CD4-positive, alpha-beta T cell treated with Interleukin-2 at 100 ng/mL for 4 hours (primary cell): ENCODE data around the gene LHPP.

ENCODE experiments used
- DNase-seq: peaks from one replicate; pipeline ENCODE4 v3.0.0-alpha.2; 2020; ENCODE audit warnings: low spot score

LHPP gene

DNA sequence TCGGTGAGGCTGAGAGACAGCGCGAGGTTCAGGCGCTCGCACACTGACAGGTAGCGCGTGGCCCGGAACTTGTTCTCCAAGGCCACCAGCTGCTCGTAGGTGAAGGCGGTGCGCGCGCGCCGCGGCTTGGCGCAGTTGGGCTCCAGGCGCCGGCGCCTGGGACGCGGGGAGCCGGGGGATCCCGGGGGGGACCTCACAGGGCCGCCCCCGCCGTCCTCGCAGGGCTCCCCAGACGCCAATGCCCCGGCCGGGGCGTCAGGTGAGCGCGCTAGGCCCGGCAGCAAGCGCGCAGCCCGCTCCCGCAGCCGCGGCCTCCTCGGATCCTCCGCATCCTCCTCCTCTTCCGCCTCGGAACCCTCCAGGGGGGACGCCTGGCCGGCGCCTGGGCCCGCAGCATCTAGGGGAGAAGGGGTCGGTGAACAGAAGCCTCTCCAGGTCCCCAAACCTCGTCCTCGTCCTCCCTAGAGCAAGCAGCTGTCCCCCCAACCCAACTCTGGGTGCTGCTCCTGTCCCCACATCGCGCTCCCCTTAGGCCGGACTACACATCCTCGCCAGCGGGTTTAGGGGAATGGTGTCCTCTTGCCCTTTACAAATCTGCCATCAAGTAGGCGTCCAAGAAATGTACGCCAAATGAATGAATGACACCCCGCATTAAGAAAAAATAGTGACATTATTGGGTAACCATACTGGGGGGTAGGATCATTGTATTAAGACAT is 13.7 kb upstream of the LHPP start:
- DNase-seq: no peak

DNA sequence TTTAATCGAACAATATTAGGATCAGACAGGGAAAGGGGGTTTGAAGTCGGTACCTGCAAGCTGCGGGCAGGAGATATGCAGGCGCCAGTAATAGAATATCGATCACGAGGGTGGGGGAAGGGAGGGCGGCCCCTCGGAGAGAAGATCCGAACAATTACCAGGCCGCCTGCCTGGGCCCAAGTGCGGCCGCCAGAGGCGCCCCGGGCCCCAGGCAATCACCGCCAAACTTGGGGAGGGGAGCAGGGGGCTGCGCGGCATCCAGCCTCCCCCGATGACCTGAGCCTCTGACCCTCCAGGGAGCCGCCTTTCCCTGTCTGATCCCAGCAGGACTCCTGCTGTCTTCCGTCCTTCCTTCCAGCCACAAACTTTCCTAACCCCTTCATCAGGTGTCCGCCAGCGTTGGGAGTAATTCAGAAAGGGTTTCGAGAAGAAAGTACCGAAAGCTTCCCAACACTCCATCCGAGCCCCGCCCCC is 12.9 kb upstream of the LHPP start:
- no peak for DNase-seq

DNA sequence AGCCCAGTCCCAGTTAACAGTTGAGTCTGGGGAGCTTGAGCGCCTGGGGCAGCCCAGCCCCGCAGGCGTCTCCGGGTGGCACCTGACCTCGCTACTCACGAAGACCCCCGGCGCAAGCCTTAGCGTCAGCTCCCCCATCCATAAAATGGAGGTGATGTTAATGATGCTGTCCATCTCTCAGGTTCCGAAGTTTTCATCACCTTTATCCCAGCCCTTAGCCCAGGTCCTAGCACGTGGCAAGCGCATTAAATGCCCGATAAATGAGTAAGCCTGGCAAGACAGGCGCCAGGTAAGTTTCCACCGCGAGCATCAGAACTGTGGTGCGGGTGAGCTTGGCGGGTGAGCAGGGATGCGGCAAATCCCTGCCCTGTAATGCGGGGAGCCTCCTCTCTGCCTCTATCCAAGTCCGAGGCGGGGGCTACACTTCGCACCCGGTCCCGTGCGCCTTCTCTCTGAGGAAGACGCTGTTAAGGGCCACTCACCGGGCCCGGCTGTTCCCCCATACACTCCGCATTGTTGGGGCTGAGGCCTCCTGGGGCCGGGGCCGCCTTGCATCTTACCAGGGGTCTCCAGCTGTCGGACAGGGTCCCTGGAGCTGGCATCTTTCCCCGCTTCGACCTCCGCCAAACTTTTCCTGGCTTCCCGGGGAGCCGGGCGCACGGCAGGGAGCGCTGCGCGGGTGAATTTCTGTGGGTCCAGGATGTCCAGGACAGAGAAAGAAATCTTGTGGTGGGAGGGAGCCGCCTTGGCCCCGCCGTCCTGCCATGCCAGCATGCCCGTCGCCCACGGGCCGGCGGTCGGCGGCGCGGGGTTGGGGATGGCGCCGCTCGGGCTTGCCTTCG is 12.2 kb upstream of the LHPP start:
- DNase-seq: no peak

DNA sequence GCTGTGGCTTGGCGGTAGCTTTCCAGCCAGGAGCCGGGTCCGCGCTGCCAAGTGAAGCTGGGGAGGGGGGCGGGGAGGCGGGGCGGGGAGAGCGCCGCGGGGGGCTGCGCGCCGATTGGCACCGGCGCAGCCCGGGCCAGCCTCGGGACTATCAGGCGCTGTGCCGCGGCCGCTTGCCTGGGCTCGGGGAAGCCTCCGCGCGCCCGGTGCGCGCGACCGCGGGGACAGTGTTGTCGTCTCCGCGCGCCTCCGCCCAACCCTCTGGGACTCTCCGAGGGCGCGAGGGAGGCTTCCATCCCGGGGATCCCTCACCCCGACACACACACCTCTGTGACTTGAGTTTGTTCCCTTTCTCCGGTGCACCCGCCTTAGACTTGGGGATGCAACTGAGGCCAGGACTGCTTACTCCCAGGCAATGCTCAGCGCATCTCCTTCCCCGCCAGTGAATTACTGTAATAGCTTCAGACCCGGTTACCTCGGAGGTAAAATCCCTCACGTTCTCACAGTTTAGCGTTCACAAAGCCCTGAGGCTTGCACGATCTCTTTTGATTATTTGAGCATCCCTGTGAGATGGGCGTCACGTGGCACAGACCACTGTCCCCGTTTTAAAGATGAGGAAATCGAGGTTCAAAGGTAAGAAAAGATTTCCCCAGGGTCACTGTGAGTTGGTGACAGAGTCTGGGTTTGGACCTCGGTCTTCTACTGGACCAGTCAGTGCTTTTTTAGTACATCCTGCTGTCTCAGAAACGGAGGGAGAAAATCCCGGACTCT is 11.4 kb upstream of the LHPP start, which contains the start of gene NKX1-2:
Gene NKX1-2, minus strand, starts transcription at position 24 of the 771 bp plus-strand sequence. CDS start 92 bp downstream, outside the sequence.
- DNase-seq: no peak

DNA sequence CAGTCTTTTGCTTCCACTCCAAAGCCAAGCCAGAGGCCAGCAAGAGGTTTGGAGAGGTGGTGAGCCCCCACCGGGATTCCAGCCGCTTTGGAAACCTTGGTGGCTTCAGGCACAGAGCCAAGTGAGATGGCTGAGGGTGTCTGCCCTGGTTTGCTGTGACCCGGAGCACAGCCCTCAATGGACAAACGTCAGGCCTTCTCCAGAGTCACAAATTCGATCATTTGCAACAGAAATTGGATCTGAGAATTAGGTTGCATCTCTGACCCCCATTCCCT is 10.9 kb upstream of the LHPP start:
- no peak for DNase-seq

DNA sequence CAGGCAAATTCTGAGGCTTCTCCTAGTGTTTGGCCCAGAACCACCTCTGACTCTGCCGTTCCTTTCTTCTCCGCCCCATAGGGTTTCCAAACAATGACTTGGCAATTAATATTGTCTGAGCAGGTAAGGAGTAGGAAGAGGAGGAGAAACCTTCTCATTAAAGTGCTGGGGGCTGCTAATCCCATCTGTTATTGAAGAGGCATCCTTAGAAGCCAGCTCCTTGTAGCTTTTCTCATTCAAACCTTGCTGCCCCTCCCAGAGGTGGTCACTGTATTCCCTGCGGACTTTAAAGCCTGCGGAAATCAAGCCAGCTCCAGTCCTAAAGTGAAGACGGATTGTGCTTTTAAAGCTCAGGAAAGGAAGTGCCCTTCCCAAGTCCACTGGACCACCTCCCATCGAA is 10.3 kb upstream of the LHPP start:
- no peak for DNase-seq

DNA sequence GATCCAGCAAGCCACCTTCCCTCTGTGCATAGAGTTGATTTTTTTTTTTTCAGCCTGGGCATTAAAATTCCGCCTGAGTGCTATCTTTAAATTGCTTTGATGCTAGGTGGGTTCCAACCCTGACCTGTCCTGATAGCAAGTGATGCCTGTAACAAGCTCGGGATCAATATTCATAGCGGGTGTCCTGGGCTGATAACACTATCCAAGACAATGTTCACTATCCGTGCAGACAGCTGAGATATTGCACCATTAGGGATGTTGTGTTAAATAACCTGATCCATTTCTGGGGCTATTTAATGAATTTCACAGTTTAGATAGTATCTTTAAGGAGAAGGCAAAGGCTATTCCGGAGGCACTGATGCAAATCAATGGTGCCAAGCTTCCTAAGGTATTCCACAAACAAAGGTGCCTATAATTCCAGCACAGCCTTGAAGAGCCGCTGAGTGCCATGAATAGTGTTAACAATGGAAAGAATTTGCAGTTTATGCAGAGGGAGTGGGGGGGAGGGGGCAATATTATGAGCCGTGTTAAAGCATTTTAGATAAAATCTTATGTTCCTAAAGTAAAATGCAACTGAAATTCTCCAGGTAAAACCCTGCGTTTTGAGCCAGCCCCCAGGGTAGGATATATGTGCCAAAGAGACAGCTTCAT is 7.5 kb upstream of the LHPP start:
- no peak for DNase-seq

DNA sequence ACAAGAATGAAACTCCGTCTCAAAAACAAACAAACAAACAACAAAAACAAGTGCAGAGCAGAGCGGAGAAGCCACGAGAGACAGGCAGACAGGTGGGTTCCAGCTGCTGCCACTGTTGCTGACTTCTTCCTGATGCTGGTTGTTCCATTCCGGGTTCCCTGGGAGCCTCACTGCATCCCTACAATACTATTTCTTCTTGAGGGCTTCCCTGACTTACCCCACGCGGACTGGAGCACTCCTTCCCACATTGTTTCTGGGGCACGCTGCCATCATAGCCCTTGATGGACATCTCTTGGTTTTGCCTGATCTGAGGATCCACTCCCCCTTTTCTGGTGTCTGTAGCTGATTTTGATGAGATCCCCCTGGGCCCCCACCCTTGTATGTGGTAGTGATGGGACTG is 6.2 kb upstream of the LHPP start:
- no peak for DNase-seq

DNA sequence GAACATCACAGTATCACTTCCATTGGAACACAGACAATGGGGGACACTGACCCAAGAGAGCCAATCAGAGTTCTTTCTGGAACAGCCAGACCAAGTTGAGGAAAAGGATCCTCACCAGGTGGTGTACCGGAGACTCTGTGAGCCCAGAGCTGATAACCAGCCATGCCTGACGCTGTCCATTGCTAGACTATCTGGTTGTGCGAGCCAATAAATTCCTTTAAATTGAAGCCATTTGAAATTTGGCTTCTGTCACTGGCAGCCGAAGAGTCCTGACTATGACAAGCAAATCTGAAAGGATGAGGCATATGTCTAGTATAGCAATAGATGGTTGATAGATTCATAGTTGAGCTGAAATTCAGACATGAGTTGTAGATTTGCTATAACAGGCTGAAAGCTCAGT is 3.1 kb upstream of the LHPP start:
- DNase-seq: no peak

DNA sequence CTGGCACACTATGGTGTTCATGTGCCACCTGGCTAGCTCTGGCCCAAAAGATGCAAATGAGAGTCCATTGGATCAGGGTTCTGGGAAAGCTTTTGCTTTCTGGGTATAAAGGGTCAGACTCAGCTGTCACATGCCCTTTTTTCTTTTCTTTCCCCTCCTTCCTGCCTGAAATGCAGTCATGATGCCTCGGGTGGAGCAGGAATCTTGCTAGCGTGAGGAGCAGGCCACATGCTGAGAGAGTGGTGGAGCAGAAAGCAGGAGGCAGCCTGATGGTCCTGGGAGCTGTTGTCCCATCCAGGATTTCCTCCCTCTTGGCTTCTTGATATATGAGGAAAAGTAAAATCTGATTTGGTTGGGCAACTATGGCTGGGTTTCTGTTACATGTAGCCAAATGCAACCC is 2.7 kb upstream of the LHPP start:
- DNase-seq: no peak

DNA sequence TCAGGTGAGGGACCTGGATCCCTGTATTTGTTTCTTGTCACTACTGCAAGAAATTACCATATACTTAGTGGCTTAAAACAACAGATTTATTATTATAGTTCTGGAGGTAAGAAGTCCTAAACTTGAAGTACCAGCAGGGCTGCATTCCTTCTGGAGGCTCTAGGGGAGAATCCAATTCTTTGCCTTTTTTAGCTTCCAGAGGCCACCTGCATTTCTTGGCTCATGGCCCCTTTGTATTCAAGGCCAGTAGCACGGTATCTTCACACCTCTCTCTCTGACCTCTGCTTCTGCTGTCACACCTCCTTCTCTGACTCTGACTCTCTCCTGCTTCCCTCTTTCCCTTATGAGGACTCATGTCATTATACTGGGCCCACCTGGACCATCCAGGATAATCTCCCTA is 2.2 kb upstream of the LHPP start:
- DNase-seq: no peak

DNA sequence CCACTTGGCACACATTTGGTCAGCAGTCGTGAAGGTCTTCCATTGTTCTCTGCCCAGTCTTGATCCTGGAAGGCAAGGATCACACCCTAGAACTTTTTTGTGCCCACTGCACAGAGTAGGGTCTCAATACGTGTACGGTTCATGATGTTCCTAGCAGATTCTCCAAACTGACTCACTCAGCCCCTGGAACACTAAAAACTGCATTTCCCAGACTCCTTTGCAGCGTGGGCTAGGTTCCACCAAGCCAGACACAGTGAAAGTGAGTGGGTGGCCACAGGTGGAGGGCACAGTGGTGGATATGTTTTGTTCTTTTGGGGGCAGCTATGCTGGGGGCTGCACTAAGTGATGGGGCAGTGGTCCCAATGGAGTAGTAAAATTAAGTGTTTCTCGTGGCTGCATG is 1.5 kb upstream of the LHPP start:
- no peak for DNase-seq

DNA sequence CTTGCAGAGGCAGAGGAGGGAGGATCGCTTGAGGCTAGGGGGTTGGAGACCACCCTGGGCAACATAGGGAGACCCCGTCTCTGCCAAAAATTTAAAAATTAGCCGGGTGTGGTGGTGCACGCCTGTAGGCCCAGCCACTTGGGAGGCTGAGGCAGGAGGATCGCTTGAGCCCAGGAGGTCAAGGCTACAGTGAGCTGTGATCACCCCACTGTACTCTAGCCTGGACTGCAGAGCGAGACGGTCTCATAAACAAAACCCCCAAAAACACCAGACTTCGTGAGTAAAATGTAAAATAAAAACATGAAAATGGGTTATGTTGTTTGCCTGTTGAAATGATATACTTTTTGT is 699 bp downstream of the LHPP start:
- no peak for DNase-seq

DNA sequence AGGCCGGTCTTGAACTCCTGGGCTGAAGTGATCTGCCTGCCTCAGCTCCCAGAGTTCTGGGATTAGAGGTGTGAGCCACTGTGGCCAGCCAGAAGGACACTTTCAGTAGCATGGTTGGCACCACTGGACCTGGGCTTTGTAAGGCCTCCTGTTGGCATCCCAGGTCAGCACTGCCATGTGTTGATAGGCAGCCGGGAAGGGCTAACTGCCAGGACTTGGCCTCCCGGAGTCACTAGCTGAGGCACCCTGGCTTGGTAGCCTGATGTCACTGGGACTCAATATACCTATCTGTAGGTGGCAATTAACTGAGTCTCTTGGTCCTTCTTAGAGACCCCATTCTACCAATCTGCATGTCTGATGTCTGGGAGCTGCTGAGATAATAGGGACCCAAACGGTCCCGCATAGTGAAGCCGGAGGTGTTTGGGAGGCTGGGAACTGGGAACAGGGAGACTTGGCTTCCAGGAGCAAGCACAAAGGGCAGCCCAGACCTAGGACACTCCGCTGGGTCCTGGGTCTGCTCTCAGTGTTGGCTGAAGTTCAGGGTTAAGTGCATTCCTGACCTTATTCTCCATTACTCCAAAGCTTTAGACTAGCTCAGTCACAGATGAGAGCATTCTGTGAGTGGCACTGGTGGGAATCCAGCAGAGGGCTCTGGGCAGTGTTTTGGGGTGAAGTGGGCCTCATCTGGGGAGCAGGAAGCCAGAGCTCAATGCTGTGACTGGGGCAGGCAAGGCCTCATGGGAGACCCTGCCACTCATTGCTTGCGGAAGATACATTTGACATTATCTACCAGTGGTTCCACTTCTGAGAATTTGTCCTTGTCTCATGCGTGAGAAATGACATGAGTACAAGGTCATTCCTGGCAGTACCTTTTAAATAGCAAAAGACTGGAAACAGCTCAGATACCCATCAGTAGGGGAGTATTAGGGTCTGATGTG is 2.7 kb downstream of the LHPP start:
- no peak for DNase-seq

DNA sequence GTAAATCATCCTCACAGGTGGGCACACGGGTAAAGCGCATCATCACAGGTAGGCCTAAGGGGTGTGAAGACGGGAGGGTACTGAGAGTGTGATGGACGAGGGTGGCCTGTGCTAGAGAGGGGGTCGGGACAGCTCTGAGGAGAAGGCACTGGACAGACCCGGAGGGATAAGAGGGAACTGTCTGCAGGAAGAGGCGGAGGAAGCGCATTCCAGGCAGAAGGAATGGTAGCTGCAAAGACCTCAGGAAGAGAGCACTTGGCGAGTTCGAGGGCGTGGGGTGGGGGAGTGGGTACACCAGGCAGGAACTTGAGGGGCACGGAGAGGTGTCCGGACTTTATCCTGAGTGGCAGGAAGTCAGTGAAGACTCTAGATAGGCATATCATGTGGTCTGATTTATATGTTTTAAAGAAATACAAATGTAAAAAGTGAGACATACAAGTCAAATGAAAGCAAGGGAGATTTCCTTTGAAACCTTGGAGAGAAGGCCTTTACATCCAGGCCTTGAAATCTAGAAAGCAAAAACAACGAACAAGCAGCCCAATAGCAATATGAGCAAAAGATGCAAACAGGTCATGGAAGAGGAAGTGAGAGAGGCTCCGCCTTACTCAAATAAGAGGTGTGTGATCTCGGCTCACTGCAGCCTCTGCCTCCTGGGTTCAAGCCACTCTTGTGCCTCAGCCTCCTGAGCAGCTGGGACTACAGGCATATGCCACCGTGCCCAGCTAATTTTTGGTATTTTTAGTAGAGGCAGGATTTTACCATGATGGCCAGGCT is 3.6 kb downstream of the LHPP start:
- DNase-seq: peak; percentile 5

DNA sequence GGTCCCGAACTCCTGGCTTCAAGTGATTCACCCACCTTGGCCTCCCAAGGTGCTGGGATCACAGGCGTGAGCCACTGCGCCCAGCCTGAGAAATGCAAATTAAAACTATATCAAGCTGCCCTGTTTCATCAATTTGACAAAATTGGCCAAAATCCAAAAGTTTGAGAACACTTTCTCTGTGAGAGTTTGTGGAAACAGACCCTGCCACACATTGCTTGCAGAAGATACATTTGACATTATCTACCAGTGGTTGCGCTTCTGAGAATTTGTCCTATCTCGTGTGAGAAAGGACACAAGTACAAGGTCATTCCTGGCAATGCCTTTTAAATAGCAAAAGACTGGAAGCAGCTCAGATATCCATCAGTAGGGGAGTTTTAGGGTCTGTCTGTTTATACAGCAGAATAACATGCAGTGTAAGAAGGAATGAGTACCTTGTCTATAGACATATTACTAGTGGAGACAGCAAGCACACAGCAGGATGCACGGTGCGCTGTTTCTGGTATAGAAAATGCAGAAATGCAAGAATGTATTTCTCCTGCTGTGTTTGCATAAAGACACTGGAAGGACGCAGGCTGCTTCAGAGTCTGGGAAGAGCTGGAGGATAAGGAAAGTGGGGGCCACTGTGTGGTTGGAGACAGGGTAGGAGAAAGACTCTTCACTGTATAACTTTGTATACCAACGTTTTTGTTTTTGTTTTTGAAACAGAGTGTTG is 4.3 kb downstream of the LHPP start:
- no peak for DNase-seq

DNA sequence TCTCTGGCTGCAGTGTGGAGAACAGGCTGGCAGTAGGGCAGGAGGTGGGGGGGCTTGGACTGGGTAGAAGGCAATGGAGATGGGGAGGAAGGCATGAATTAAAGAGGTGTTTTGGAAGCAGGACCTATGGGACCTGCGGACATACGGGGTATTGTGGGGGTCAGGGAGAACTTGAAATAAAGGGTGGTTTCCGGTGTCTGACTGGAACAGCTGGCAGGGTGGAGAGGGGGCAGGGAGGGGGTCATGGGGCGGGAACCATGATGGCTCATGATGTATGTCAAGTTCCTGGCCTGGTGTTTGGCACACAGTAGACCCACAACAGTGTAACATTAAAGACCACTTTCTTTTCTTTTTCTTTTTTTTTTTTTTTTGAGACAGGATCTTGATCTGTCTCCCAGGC is 5.5 kb downstream of the LHPP start:
- DNase-seq: no peak

DNA sequence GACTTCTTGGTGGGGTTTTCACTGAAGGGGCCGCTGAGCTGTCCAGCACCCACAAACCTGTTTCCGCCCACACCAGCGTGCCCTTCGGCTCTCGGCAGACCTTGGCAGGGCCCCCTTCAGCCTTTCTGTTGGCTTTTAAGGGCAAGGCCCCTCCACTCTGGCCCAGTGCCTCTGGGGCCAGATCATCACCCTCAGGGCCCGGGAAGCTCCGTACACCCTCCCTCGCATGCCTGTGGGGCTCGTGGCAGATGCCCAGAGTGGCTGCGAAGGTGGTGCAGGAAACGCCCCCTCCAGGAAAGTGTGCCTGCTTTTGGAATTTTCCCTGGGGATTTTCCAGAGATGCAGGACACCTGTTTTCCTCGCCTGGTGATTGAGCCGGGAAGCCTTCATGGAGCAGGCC is 7.0 kb downstream of the LHPP start:
- no peak for DNase-seq

DNA sequence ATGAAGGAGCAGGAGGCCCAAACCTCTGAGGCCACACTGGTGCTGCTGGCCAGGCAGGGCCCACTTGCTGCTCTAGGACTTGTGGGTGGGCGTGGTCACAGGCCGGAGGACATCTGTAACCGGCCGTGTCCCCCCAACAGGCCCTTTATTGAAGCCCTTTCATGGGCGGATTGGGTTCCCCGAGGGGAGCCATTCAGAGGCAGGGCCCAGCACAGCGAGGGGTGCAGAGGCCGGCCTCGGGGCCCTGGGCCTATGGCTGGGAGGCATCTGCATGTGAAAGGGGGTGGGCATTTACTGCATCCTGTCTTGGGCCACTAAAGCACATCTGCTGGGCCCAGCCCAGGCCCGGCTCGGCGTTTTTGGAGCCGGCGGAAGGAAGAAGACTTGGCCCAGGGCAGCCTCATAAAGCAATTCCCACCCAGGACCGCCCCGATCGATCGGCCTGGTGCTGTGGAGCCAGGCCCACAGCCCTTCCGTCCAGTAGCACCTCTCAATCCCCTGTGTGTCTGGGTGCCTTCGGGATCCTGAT is 8.4 kb downstream of the LHPP start:
- DNase-seq: no peak
